ENCODE data around the gene GCKR.

DNA sequence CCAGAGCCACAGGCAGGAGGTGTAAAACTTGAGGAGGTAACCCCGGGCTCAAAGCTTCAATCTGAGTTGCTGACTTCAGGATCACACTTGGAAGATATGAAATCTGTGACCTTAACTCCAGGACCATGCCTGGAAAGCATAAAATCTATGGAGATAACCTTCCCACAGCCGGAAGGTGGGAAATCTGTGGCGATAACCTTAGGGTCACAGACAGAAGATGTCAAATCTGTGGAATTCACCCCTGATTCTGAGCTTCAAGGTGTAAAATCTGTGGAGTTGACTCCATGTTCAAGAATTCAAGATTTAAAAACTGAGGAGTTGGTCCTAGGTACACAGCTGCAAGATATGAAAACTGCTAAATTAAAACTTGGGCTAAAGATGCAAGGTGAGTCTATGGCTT, 74.6 kb downstream of the GCKR start:
- TF ChIP-seq, protein P1, sequence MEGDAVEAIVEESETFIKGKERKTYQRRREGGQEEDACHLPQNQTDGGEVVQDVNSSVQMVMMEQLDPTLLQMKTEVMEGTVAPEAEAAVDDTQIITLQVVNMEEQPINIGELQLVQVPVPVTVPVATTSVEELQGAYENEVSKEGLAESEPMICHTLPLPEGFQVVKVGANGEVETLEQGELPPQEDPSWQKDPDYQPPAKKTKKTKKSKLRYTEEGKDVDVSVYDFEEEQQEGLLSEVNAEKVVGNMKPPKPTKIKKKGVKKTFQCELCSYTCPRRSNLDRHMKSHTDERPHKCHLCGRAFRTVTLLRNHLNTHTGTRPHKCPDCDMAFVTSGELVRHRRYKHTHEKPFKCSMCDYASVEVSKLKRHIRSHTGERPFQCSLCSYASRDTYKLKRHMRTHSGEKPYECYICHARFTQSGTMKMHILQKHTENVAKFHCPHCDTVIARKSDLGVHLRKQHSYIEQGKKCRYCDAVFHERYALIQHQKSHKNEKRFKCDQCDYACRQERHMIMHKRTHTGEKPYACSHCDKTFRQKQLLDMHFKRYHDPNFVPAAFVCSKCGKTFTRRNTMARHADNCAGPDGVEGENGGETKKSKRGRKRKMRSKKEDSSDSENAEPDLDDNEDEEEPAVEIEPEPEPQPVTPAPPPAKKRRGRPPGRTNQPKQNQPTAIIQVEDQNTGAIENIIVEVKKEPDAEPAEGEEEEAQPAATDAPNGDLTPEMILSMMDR (IDR thresholded peaks at IDR 0.05; ENCODE audit: low read depth, low read length) = no peak
- TF ChIP-seq POLR2A (IDR thresholded peaks at IDR 0.05; ENCODE audit: extremely low read depth, insufficient read length) (no peak), MYC (IDR thresholded peaks at IDR 0.05; ENCODE audit: low read depth, low read length) (no peak)

All from NB4 (cell line).